Astrocyte (in vitro differentiated cells and primary cell): Measurements from ENCODE around the gene BICD1.

ENCODE experiments used
- CTCF ChIP-seq: IDR thresholded peaks from 2 replicates; pipeline ENCODE4 v1.5.1; 2011; ENCODE audit warnings: low read depth, mild to moderate bottlenecking, inconsistent platforms, low read length, moderate library complexity; ENCODE audit not compliant: insufficient read depth
- EZH2 ChIP-seq: IDR thresholded peaks from 2 replicates; pipeline ENCODE4 v1.6.1; 2012; ENCODE audit warnings: mild to moderate bottlenecking, low read length, inconsistent platforms; ENCODE audit not compliant: insufficient read depth

GRCh38 chr12:32264961-32265360, 158.3 kb downstream of the BICD1 start:
- TF ChIP-seq CTCF, result no peak
- TF ChIP-seq EZH2, result no peak
